Left colon (tissue), 2 donors: ENCODE measurements around the gene APC. TPM values are rescaled to one million over a fixed set of nuclear protein-coding genes. Genes with fewer than 3 reads are reported as not detected.
"Not testable (repeated sequence)": the region's sequence is repeated elsewhere in the genome, so short reads cannot be mapped to it uniquely, and the experiment has no call there.

Source experiments
- ATAC-seq: fragments of 200-7000 bp; cut with Tn5 transposase; one replicate; pipeline ENCODE4 v1.9.1; 2020; ENCODE audit warnings: mild to moderate bottlenecking, moderate library complexity
- DNase-seq, 2 donors: peaks; one replicate each; pipeline ENCODE4 v3.0.0-alpha.2; 2020
- intact Hi-C, 2 donors: fragments of 100-400 bp; cut with DNase I in 1 of 2; cut with micrococcal nuclease in 1 of 2; formaldehyde crosslinking; loops; one replicate each; pipeline versions ENCODE4 v1.11.2 to v1.14.0; 2022; cut with DNase I, micrococcal nuclease
- total RNA-seq, 2 donors: library from RNA; stranded (reverse); fragmentation: NEBNext Ultra II Directional; extraction: Animal tissue kit (Norgen Biotek cat#: 25700); gene quantifications; one replicate each; pipeline ENCODE4 v1.2.1, GENCODE V29; 2021
- donor health status: DM: no; HTN: no; CAD: no.
- donor health status: DM: yes; HTN: yes; CAD: no.

The APC gene
- total RNA-seq, 2 donors from 2014 or later: 48.0 to 52.9 TPM

DNA sequence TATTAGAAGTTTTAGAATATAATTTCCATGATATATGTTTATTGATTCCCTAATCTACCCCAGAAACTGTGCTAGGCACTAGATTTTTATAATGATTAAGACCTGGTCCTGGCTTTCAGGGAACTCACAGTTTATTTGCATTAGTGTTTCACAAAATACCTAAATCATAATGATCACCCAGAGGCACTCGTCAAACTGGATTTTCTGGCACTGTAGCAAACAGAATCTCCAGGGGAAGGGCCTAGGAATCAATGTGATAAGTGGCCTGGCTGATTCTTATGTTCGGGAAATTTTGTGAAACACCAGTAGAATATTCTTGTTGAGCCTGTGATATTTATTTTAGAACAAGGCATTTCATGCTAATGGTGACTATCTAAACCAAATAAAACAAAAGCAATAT, 86.0 kb downstream of the APC start:
- ATAC-seq: no peak
- DNase-seq: no peak
- intact Hi-C loops: no loop called here

DNA sequence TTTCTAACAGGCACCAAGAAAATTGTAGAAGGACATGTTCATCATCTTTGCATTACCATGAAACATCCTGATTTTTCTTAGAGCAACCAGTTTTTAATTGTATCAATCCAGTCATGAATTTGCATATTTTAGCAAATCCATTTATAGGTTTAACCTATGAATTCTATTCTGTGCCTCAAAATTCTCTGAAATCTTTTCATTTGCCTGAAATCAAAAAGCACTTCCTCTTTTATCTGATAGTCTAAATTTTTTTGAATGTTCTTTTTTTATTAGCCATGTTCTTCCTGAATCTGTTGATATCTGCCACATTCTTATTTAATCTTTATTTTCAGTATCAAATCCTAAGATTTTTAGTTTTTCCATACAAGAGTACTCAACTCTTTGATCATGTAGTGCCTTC, 86.5 kb downstream of the APC start:
- ATAC-seq (no peak), DNase-seq (no peak)
- intact Hi-C loops: no loop called here

DNA sequence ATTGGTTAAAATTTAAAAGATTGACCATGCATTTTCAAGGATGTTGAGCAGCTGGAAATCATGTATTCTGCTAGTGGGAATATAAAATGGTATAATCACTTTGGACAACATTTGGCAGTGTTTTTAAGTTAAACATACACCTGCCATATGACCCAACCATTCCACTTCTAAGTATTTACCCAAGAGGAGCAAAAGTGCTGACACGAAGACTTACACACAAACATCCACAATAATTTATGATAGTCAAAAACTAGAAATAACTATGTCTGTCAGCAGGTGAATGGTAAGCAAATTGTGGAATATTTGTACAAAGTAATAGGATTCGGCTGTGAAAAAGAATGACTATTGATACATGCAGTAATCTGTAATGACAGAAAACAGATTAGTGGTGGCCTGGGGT, 92.7 kb downstream of the APC start:
- DNase-seq (no peak), ATAC-seq (no peak)
- intact Hi-C loops: no loop called here

DNA sequence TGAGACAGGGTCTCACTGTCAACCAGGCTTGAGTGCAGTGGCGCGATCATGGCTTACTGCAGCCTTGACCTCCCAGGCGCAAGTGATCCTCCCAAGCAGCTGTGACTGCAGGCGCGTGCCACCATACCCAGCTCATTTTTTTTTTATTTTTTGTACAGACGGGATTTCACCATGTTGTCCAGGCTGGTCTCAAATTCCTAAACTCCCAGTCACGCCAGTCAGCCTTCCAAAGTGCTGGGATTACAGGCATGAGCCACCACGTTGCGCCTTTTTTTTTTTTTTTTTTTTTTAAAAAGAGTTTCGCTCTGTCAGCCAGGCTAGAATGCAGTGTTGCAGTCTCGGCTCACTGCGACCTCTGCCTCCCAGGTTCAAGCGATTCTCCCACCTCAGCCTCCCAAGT, 96.3 kb downstream of the APC start:
- ATAC-seq: no peak
- intact Hi-C loops: no loop called here
- DNase-seq: no peak

DNA sequence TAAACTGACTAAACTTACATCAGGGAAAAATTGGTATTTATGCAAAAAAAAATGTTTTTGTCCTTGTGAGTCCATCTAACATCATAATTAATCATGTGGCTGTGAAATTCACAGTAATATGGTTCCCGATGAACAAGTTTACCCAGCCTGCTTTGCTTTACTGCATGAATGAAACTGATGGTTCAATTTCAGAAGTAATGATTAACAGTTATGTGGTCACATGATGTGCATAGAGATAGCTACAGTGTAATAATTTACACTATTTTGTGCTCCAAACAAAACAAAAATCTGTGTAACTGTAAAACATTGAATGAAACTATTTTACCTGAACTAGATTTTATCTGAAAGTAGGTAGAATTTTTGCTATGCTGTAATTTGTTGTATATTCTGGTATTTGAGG, 106.8 kb downstream of the APC start:
- ATAC-seq (no peak), DNase-seq (no peak)
- intact Hi-C loops: no loop called here

DNA sequence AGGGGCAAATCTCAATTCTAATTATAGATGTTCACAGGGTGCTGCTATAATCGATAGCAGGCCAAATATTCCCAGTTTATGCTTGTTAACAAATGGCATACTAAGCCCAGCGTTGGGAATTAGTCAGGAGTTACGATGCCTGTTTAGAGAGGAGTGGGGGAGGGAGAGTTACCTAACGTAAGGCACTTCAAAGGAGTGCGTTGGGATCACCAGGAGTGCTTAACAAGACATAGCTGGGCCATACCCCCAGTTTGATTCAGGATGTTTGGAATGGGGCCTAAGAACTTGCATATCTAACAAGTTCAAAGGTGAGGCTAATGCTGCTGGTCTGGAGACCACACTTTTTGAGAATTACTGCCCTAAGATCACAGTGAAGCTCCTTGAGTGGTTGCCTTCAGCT, 108.9 kb downstream of the APC start:
- intact Hi-C loops: no loop called here
- DNase-seq (no peak), ATAC-seq (no peak)

DNA sequence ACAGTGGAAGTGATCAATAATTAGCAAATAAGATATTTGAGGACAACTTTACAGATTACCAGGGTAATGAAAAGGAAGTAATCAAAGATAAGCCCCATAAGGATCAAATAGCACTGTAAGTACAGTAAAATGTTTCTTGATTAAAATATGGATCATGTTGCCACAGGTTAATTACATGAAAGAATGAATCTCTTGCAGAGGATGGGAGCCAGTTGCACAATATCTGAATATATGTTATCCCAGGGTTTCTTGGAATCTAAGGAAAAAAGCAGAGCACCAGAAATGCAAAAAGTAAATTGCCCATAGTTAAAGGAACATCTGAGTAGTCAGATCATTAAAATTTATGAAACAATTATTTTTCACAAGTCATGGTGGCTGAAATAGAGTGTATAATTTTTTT, 109.6 kb downstream of the APC start:
- intact Hi-C loops: no loop called here
- no peak for ATAC-seq
- DNase-seq: no peak

DNA sequence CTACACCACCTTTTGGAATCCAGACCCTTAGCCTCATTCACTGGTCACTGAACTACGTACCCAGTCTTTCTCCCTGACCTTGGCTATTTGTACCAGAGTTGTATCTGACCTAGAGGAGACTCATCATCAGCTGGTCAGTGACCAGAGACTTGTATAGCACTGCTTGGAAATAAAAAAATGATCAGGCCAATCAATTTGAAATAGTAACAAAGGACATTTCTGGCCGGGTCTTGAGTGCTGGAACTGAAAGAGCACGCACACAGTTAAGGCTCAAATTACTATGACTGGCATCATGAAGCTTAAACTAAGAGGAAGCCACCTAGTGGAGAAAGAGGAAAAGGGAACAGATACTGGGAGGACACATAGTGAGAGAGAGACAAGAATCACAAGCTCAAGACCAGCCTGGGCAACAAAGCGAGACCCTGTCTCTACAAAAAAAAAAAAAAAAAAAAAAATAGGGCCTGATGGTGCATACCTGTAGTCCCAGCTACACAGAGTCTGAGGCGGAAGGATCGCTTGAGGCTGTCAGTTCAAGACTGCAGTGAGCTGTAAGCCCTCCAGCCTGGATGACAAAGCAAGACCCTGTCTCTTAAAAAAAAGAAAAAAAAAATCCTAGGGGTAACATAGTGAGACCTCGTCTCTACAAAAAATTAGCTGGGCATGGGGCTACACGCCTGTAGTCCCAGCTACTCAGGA, 110.6 kb downstream of the APC start:
- peak; percentile 93 for ATAC-seq
- DNase-seq: no peak
- intact Hi-C loops: no loop called here

DNA sequence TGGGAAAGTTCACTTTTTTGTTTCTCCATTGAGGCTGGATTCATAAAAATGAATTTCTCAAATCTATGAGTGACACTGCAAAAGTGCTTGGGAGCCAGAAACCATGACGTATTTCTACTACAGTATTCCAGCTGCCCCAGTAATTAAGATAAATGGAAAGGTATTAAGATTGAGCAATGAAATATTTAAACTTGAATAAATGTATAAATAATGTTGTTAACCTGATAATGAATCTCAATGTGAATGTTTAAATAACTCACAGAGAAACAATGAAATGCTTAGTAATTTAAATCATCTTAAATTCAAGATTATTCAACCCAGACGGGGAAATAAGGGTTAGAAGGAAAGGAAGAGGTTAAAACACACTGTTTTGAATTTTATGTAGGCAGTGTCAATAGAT, 112.2 kb downstream of the APC start:
- intact Hi-C loops: no loop called here
- no peak for ATAC-seq
- DNase-seq: no peak

DNA sequence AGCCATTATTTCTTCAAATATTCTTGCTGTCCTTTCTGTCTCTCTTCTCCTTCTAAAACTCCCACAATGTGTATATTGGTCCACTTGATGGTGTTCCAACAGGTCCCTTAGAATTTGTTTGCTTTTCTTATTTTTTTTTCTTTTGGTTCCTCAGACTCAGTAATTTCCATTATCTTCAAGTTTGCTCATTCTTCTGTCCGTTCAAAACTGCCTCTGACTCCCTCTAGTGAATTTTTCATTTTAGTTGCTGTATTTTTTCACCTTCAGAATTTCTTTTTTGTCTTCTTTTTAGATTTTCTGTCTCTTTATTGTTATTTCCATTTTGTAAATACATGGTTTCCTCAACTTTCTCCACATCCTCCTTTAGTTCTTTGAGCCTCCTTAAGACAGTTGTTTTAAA, 117.0 kb downstream of the APC start:
- no peak for DNase-seq
- intact Hi-C loops: no loop called here
- no peak for ATAC-seq

DNA sequence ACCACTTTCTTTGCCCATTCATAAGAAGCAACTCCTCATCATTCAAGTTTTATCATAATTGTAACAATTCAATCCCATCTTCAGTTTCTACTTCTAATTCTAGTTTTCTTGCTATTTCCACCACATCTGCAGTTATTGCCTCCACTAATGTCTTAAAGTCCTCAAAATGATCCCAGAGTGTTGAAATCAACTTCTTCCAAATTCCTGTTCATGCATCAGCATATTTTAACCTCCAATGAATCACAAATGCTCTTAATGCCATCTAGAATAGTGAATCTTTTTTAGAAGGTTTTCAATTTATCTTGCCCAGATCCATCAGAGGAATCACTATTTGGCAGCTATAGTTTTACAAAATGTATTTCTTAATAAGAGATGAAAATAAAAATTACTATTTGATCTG, 120.2 kb downstream of the APC start:
- DNase-seq: no peak
- no peak for ATAC-seq
- intact Hi-C loops: no loop called here

DNA sequence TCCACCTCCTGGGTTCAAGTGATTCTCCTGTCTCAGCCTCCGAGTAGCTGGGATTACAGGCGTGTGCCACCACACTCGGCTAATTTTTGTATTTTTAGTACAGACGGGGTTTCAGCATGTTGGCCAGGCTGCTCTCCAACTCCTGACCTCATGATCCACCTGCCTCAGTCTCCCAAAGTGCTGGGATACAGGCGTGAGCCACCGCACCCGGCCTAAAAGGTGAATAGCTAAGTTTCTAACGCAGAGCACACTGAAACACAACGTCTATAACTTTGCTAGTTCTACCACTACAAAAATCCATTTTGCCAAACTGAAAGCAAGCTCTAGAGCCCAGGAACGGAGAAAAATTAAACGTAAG, 122.9 kb downstream of the APC start:
- DNase-seq, ATAC-seq, intact Hi-C loops: not testable (repeated sequence)

DNA sequence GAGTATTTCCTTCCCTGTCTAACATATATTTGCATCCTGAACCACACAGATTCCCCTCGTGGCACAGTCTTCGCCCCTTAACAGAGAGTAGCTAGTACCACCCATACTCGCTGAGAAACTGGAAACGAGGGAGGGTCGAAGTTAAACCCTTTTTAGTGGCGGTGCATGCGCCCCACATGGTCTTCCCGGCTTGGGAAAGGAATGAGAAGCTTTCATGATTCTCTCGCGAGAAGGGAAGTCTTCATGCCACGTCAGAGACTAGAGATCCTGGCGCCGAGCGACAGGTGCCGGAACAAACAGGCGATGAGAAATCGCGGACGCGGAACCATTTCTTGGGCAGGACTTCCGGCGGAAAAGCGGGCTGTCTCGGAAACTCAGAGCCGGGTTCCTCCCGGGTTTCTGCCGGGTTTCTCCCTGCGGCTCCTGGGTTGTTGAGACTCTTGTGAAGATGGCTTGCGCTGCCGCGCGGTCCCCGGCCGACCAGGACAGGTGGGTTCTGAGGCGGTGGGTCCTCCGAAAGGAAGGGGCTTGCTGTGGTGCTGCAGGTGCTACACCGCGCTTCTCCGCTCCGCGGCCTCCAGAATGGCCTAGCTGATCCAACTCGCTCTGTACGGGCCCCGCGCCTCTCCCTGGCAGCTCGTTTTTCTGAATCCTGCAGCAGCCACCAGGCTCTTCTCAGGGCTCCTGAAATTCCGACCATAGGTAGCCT, 123.4 kb downstream of the APC start, which contains the start of gene SRP19:
Gene SRP19 (plus strand): TSS at position 359 of the 709 bp plus-strand sequence. CDS start 90 bp downstream, at position 449.
- ATAC-seq (peak; percentile 99), DNase-seq (peak; percentile 95 to 96)
- intact Hi-C loops: no loop called here

DNA sequence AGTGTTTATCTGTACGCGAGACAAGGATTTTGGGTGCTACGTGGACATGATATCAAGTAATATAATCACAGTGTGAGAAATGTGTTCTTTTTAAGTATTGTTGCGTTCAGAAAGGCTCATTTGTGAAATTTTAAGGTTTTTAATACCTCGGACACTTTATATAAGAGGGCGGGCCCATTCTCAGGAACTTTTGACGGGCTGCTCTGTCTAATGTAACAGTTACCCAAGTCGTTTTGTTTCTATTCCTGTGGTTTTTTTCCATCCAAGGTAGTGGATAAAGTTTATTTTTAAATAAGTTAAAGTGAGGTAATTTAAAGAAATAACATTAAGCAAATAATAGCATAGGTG, 123.9 kb downstream of the APC start:
- DNase-seq: no peak
- intact Hi-C loops: no loop called here
- ATAC-seq: peak; percentile 8

DNA sequence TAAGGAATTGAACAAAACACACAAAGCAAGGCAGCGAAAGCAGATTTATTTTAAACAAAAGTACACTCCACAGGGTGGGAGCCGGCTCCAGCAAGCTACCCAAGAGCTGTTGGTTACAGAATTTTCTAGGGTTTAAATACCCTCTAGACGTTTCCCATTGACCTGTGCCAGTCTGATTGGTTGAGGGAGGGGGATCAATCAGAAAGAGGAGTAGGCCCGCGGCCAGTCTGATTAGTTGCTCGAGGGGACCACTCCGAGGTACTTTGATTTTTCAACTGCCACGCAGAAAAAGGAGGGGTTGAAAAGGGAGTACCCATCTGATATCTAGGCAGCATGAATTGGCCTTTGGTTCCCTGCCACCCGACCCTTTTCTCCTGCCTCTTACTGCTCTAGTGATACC, 124.4 kb downstream of the APC start:
- intact Hi-C loops: no loop called here
- ATAC-seq (no peak), DNase-seq (no peak)

DNA sequence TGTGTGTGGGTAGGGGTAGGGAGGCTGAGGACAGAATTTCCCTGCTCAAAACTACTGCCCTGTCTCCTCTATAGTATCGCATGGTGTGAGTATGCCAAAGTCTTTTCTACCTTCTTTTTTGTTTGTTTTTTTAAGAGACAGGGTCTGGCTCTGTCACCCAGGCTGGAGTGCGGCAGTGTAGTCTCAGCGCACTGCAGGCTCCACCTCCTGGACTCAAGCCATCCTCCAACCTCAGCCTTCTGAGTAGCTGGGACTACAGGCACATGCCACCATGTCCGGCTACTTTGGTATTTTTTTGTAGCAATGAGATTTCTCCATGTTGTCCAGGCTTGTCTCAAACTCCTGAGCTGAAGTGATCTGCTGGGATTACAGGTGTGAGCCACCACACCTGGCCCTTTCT, 125.9 kb downstream of the APC start:
- intact Hi-C loops: no loop called here
- ATAC-seq: no peak
- no peak for DNase-seq

DNA sequence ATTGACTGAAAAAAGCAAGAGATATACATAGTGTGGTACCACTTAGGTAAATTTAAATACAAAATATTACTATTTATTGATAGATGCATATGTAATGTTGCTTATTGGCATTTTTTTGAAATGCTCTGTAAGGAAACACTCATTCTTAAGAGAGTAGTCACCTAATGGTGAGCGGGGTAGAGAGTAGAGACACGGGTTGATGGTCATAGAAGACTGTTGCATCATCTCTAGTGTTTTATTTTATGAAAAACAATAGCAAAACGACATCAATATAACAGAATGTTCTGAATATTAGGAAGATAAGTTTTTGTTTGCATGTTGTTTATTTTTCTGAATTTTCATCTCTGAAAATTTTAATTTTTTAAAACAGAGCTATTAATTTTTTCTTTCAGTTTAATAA, 127.4 kb downstream of the APC start:
- intact Hi-C loops: no loop called here
- ATAC-seq (no peak), DNase-seq (no peak)

DNA sequence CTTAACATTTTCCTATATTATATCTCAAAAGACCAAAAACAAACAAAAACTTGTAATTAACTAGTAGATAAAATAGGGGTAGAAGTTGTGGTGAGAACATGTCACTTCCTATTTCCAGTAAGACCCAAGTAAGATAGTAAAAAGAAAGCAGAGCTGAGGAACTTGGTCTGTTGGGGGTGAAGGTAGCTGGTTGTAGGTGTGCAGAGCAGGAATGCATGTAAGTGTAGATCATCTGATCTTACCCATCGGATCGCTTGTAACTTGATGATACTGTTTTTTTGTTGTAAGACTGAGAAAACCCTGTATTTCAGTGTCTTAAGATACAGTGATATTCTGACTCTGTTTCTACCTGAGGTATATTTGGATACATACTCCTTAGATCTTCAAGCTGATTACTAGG, 129.1 kb downstream of the APC start:
- intact Hi-C loops: no loop called here
- DNase-seq (no peak), ATAC-seq (no peak)

DNA sequence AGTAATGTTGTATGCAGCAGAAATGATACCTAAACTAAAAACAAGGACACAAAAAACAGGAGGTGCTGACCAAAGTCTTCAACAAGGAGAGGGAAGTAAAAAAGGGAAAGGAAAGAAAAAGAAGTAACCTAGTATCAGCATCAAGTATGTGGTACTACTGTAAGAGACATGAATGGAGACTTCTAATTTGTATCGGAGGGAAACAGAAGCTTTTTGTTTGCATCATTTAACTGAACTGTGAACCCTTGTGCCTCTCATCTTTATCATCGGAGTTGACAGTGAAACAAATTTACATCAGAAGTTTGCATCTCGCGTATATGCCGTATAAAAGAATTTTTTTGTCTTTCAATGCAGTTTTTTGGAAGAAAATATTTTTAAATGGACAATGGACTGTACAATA, 129.7 kb downstream of the APC start:
- intact Hi-C loops: no loop called here
- DNase-seq: no peak
- ATAC-seq: no peak

DNA sequence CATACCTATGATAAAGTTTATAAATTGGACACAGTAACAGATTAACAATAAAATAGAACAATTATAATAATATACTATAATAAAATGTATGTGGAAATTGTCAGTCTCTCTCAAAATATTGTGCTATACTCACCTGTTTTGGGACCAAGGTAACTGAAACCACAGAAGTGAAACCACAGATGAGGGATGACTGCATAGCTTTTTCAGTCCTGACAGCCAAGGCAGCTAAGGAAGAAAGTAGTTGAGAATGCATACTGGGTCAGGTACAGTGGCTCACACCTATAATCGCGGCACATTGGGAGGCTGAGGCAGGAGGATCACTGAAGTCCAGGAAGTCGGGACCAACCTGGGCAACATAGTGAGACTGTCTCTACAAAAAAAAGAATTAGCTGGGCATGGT, 132.3 kb downstream of the APC start:
- intact Hi-C loops: no loop called here
- DNase-seq: no peak
- ATAC-seq: no peak

DNA sequence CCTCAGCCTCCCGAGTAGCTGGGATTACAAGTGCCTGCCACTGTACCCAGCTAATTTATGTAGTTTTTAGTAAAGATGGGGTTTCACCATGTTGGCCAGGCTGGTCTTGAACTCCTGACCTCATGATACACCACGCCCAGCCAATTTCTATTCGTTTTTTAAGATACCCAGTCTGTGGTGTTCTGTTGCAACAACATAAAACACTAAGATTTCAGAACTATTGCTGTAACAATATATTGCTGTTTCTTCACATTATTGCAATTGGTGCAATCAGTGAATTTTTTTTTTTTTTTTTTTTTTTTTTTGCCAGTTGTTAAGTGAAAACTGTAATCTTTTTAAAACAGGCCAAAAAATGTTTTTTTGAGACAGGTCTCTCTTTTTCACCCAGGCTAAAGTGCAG, 133.3 kb downstream of the APC start:
- intact Hi-C loops: no loop called here
- ATAC-seq (no peak), DNase-seq (no peak)
